CMK (cell line): ENCODE measurements around the gene NALCN.
A peak's percentile ranks its signal among the peaks of the same experiment; 100 is the strongest.

Experiments used
- DNase-seq: peaks from one replicate; pipeline ENCODE4 v3.0.0-alpha.2; 2010; ENCODE audit warnings: low read depth

NALCN gene

GRCh38 chr13:101291206-101291605 lies 125.1 kb downstream of the NALCN start:
- DNase-seq: no peak

GRCh38 chr13:101289764-101290163 lies 126.5 kb downstream of the NALCN start:
- no peak for DNase-seq

- DNase-seq: no peak
These were observed 132.5 kb downstream of the NALCN start for GRCh38 chr13:101283782-101284181.

GRCh38 chr13:101272886-101273285 lies 143.4 kb downstream of the NALCN start:
- DNase-seq: no peak

- DNase-seq: no peak
These were observed 144.5 kb downstream of the NALCN start for GRCh38 chr13:101271681-101272245.

GRCh38 chr13:101267656-101268055 lies 148.7 kb downstream of the NALCN start:
- no peak for DNase-seq

- no peak for DNase-seq
These were observed 150.4 kb downstream of the NALCN start for GRCh38 chr13:101265934-101266333.

- no peak for DNase-seq
These were observed 151.4 kb downstream of the NALCN start for GRCh38 chr13:101264931-101265330.

GRCh38 chr13:101262306-101262705 lies 154.0 kb downstream of the NALCN start:
- no peak for DNase-seq

- no peak for DNase-seq
These were observed 157.8 kb downstream of the NALCN start for GRCh38 chr13:101258509-101258908.

GRCh38 chr13:101258071-101258470 lies 158.2 kb downstream of the NALCN start:
- DNase-seq: peak; percentile 4

GRCh38 chr13:101248739-101249514 lies 167.4 kb downstream of the NALCN start:
- DNase-seq: no peak

GRCh38 chr13:101242720-101243119 lies 173.6 kb downstream of the NALCN start:
- no peak for DNase-seq

GRCh38 chr13:101238555-101238954 lies 177.8 kb downstream of the NALCN start:
- no peak for DNase-seq

- no peak for DNase-seq
These were observed 184.4 kb downstream of the NALCN start for GRCh38 chr13:101231751-101232428.

- no peak for DNase-seq
These were observed 185.9 kb downstream of the NALCN start for GRCh38 chr13:101230271-101230890.

GRCh38 chr13:101219609-101220265 lies 196.6 kb downstream of the NALCN start:
- no peak for DNase-seq

GRCh38 chr13:101218484-101218883 lies 197.8 kb downstream of the NALCN start:
- no peak for DNase-seq

GRCh38 chr13:101217086-101217485 lies 199.2 kb downstream of the NALCN start:
- no peak for DNase-seq

GRCh38 chr13:101211261-101211660 lies 205.0 kb downstream of the NALCN start:
- DNase-seq: no peak

GRCh38 chr13:101210774-101211173 lies 205.5 kb downstream of the NALCN start:
- no peak for DNase-seq

- DNase-seq: no peak
These were observed 207.0 kb downstream of the NALCN start for GRCh38 chr13:101209206-101209893.
